HG02981 (cell line): ENCODE results near the gene TCAIM.

Experiments used
- ATAC-seq: cut with Tn5 transposase; IDR thresholded peaks from one replicate; pipeline ENCODE4 v1.9.1; 2021; ENCODE audit warnings: mild to moderate bottlenecking, moderate library complexity; ENCODE audit not compliant: unreplicated experiment

TCAIM gene

GRCh38 chr3:44442596-44443309 is 104.2 kb downstream of the TCAIM start:
- no peak for ATAC-seq

- ATAC-seq: no peak
These were observed 105.9 kb downstream of the TCAIM start for GRCh38 chr3:44444437-44444836.

- no peak for ATAC-seq
These were observed 106.5 kb downstream of the TCAIM start for GRCh38 chr3:44444896-44445691.

GRCh38 chr3:44445786-44446185 is 107.2 kb downstream of the TCAIM start:
- ATAC-seq: no peak

- ATAC-seq: no peak
These were observed 108.4 kb downstream of the TCAIM start for GRCh38 chr3:44446929-44447328.

- no peak for ATAC-seq
These were observed 112.9 kb downstream of the TCAIM start for GRCh38 chr3:44451441-44451840.

GRCh38 chr3:44454258-44454657 is 115.7 kb downstream of the TCAIM start:
- ATAC-seq: no peak

GRCh38 chr3:44455318-44455717 is 116.8 kb downstream of the TCAIM start:
- ATAC-seq: no peak
